NK-92 (cell line): ENCODE data around the gene CEP162.
"Not testable (repeated sequence)": the region's sequence is repeated elsewhere in the genome, so short reads cannot be mapped to it uniquely, and the experiment has no call there.

Source experiments
- DNase-seq: peaks from one replicate; lab custom pipeline; 2025; ENCODE audit not compliant: unreplicated experiment; lab: John Stamatoyannopoulos, UW

CEP162 gene

GRCh38 chr6:84242265-84242664 lies 14.8 kb upstream of the CEP162 start:
- no peak for DNase-seq

GRCh38 chr6:84228198-84228543 lies 728 bp upstream of the CEP162 start:
- DNase-seq = no peak

- DNase-seq = no peak
Measured at GRCh38 chr6:84227044-84227433, 404 bp downstream of the CEP162 start.

GRCh38 chr6:84224251-84224650 lies 3.2 kb downstream of the CEP162 start:
- no peak for DNase-seq

GRCh38 chr6:84223608-84224007 lies 3.8 kb downstream of the CEP162 start:
- DNase-seq = not testable (repeated sequence)

- DNase-seq = no peak
Measured at GRCh38 chr6:84222426-84222825, 5.0 kb downstream of the CEP162 start.

- DNase-seq = no peak
Measured at GRCh38 chr6:84220809-84221409, 6.5 kb downstream of the CEP162 start.

- DNase-seq = no peak
Measured at GRCh38 chr6:84218091-84218490, 9.4 kb downstream of the CEP162 start.

- DNase-seq = no peak
Measured at GRCh38 chr6:84213217-84213616, 14.2 kb downstream of the CEP162 start.

GRCh38 chr6:84204011-84204410 lies 23.4 kb downstream of the CEP162 start:
- DNase-seq = no peak

- DNase-seq = not testable (repeated sequence)
Measured at GRCh38 chr6:84199987-84200386, 27.5 kb downstream of the CEP162 start.

GRCh38 chr6:84197708-84198107 lies 29.7 kb downstream of the CEP162 start:
- no peak for DNase-seq

- DNase-seq = no peak
Measured at GRCh38 chr6:84193114-84193708, 34.2 kb downstream of the CEP162 start.

- no peak for DNase-seq
Measured at GRCh38 chr6:84191802-84192201, 35.6 kb downstream of the CEP162 start.

- not testable (repeated sequence) for DNase-seq
Measured at GRCh38 chr6:84189356-84189755, 38.1 kb downstream of the CEP162 start.

GRCh38 chr6:84183430-84183829 lies 44.0 kb downstream of the CEP162 start:
- DNase-seq = no peak

- no peak for DNase-seq
Measured at GRCh38 chr6:84182001-84182400, 45.4 kb downstream of the CEP162 start.

- DNase-seq = no peak
Measured at GRCh38 chr6:84177241-84177640, 50.2 kb downstream of the CEP162 start.

GRCh38 chr6:84172574-84172973 lies 54.9 kb downstream of the CEP162 start:
- DNase-seq = no peak

- DNase-seq = no peak
Measured at GRCh38 chr6:84172080-84172479, 55.4 kb downstream of the CEP162 start.

GRCh38 chr6:84167457-84167856 lies 60.0 kb downstream of the CEP162 start:
- DNase-seq = no peak

GRCh38 chr6:84166395-84166794 lies 61.0 kb downstream of the CEP162 start:
- DNase-seq = no peak

- not testable (repeated sequence) for DNase-seq
Measured at GRCh38 chr6:84164328-84164727, 63.1 kb downstream of the CEP162 start.
